Kidney epithelial cell (primary cell): ENCODE measurements around the gene AOAH. TPM values are rescaled to one million over a fixed set of nuclear protein-coding genes. Genes with fewer than 3 reads are reported as not detected.

Experiments
- DNase-seq: peaks from one replicate; pipeline ENCODE4 v3.0.0-alpha.2; 2010; ENCODE audit warnings: low read depth
- H3K27me3 ChIP-seq: 2 replicates; pipeline ENCODE4 v1.6.0; 2011; ENCODE audit warnings: low read length; ENCODE audit not compliant: control insufficient read depth, insufficient read depth
- H3K36me3 ChIP-seq: 2 replicates; pipeline ENCODE4 v1.5.1; 2011; ENCODE audit warnings: low read length; ENCODE audit not compliant: control insufficient read depth, insufficient read depth
- H3K4me3 ChIP-seq: 2 replicates; pipeline ENCODE4 v1.5.1; 2011; ENCODE audit warnings: low read depth, mild to moderate bottlenecking, control low read depth, low read length
- CTCF ChIP-seq: IDR thresholded peaks from 2 replicates; pipeline ENCODE4 v1.5.1; 2011; ENCODE audit warnings: mild to moderate bottlenecking, moderate library complexity, low read length, control low read depth, inconsistent platforms; ENCODE audit not compliant: insufficient read depth, poor library complexity, severe bottlenecking
- total RNA-seq: library from RNA; depleted of rRNA; stranded (reverse); fragments of >200 nt; gene quantifications from 2 replicates; pipeline ENCODE4 v1.2.3, GENCODE V29; 2015

The AOAH gene
- total RNA-seq, 1 donor from 2014 or later, result 4.4 TPM

DNA sequence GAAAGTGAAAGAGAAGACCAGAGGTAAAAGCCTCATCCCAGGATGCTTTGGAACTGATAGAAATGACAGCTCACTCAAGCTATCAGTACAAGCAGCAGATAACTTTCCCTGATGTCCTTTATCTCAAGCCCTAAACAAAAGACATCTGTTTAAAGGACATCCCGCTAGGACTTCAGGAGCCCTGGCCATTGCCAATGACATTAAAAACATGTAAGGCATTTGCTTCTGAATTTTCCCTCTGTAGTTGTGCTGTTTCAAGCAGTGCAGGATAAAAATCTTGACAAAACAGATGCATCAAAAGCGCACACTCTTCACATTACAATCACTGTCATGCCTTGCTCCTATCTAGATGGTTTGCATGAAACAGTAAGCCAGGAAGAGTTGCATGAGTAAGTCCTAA is 159.8 kb downstream of the AOAH start:
- Histone ChIP-seq H3K4me3 (no peak overlapping the region), H3K36me3 (no peaks in the 10 kb centered on the region), H3K27me3 (no peaks in the 10 kb centered on the region)
- TF ChIP-seq CTCF, result no peak
- no peak for DNase-seq

GRCh38 chr7:36563706-36564327 is 160.5 kb downstream of the AOAH start:
- Histone ChIP-seq H3K27me3 (no peaks in the 10 kb centered on the region), H3K4me3 (no peak overlapping the region), H3K36me3 (no peaks in the 10 kb centered on the region)
- no peak for DNase-seq
- TF ChIP-seq CTCF, result no peak

- Histone ChIP-seq H3K4me3 (no peak overlapping the region), H3K27me3 (no peaks in the 10 kb centered on the region), H3K36me3 (no peaks in the 10 kb centered on the region)
- no peak for DNase-seq
- TF ChIP-seq CTCF, result no peak
Observed at GRCh38 chr7:36562121-36562520, 162.2 kb downstream of the AOAH start.

DNA sequence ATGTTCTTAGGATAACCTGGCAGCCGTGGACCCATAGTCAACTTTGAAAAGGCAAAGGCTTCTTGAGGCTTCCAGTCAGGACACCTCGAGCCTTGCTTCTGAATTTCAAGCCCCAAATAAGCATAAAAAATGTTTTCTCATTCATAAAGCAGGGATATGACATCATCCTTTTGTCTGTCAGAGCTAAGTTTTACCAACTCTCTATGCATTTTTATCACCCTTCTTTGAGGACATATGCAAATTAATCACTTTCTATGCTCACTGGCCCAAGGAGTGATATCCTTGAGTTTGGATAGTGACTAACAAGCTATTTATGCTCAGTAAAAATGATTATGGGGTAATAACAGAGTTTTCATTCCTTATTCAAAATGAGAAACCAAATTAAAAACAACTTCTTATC is 175.3 kb downstream of the AOAH start:
- no peak overlapping the region for H3K4me3 ChIP-seq
- no peaks in the 10 kb centered on the region for H3K27me3 ChIP-seq
- TF ChIP-seq CTCF, result no peak
- H3K36me3 ChIP-seq, result no peaks in the 10 kb centered on the region
- no peak for DNase-seq

- no peak for TF ChIP-seq CTCF
- no peaks in the 10 kb centered on the region for H3K27me3 ChIP-seq
- no peak for DNase-seq
- H3K36me3 ChIP-seq, result no peaks in the 10 kb centered on the region
- no peak overlapping the region for H3K4me3 ChIP-seq
Observed at GRCh38 chr7:36547416-36547815, 176.9 kb downstream of the AOAH start.

GRCh38 chr7:36546331-36546730 is 178.0 kb downstream of the AOAH start:
- DNase-seq, result no peak
- Histone ChIP-seq H3K36me3 (no peaks in the 10 kb centered on the region), H3K27me3 (no peaks in the 10 kb centered on the region), H3K4me3 (no peak overlapping the region)
- TF ChIP-seq CTCF, result no peak
